Measurements from ENCODE around the gene ST6GALNAC6. TPM values are rescaled to one million over a fixed set of nuclear protein-coding genes. Genes with fewer than 3 reads are reported as not detected.

Gene ST6GALNAC6
- polyA plus RNA-seq, 1 donor from 2014 or later = 44.2 TPM

GRCh38 chr9:127863191-127863621, 36.2 kb downstream of the ST6GALNAC6 start:
- TF ChIP-seq EP300 (conservative IDR thresholded peaks at IDR 0.05; ENCODE audit: poor library complexity, severe bottlenecking) (no peak), SMC3 (conservative IDR thresholded peaks at IDR 0.05; ENCODE audit: poor library complexity) (no peak), REST (IDR thresholded peaks at IDR 0.05; ENCODE audit: borderline replicate concordance) (no peak), MXI1 (conservative IDR thresholded peaks at IDR 0.05; ENCODE audit: poor library complexity, severe bottlenecking) (no peak), TAF1 (IDR thresholded peaks at IDR 0.05; ENCODE audit: low read depth) (no peak), CTCF (IDR thresholded peaks at IDR 0.05; ENCODE audit: poor library complexity, severe bottlenecking) (no peak), RAD21 (conservative IDR thresholded peaks at IDR 0.05) (no peak), EZH2 (IDR thresholded peaks at IDR 0.05; ENCODE audit: borderline replicate concordance, insufficient read depth, low read length, poor library complexity, severe bottlenecking) (no peak), POLR2AphosphoS5 (IDR thresholded peaks at IDR 0.05) (no peak)
- no peaks in the 10 kb centered on the region for H4K20me1 ChIP-seq (ENCODE audit: insufficient read depth)
- H3K27me3 ChIP-seq (ENCODE audit: insufficient read depth, low read depth, low read length) = no peaks in the 10 kb centered on the region
- no peaks in the 10 kb centered on the region for H3K9me3 ChIP-seq (ENCODE audit: low read length)
- no peak overlapping the region for H3K4me3 ChIP-seq (ENCODE audit: low read length)
- no peaks in the 10 kb centered on the region for H3F3A ChIP-seq (ENCODE audit: insufficient read depth, low read length, poor library complexity, severe bottlenecking)
- H3K79me2 ChIP-seq (replicated peaks; ENCODE audit: insufficient read depth, low read length) = no peaks in the 10 kb centered on the region
- no peaks in the 10 kb centered on the region for H3K9me2 ChIP-seq (ENCODE audit: insufficient read depth, low read length)
- no peak overlapping the region for H3K27ac ChIP-seq (ENCODE audit: low read length)
- no peak overlapping the region for H3K4me2 ChIP-seq (ENCODE audit: low read length)
- H2AFZ ChIP-seq (ENCODE audit: low read depth, low read length) = no peak overlapping the region
- H3K36me3 ChIP-seq (ENCODE audit: insufficient read depth, low read length) = no peaks in the 10 kb centered on the region
- no peak overlapping the region for H3K9ac ChIP-seq (ENCODE audit: low read length)

GRCh38 chr9:127862075-127863011, 37.1 kb downstream of the ST6GALNAC6 start:
- no peak overlapping the region for H3K27ac ChIP-seq (ENCODE audit: low read length)
- no peak overlapping the region for H3K4me3 ChIP-seq (ENCODE audit: low read length)
- no peaks in the 10 kb centered on the region for H4K20me1 ChIP-seq (ENCODE audit: insufficient read depth)
- no peak overlapping the region for H2AFZ ChIP-seq (ENCODE audit: low read depth, low read length)
- H3K9me3 ChIP-seq (ENCODE audit: low read length) = no peaks in the 10 kb centered on the region
- no peaks in the 10 kb centered on the region for H3K27me3 ChIP-seq (ENCODE audit: insufficient read depth, low read depth, low read length)
- no peaks in the 10 kb centered on the region for H3K9me2 ChIP-seq (ENCODE audit: insufficient read depth, low read length)
- TF ChIP-seq REST (IDR thresholded peaks at IDR 0.05; ENCODE audit: borderline replicate concordance) = no peak
- TF ChIP-seq RAD21 (conservative IDR thresholded peaks at IDR 0.05) = no peak
- TF ChIP-seq TAF1 (IDR thresholded peaks at IDR 0.05; ENCODE audit: low read depth) = no peak
- TF ChIP-seq POLR2AphosphoS5 (IDR thresholded peaks at IDR 0.05) = no peak
- no peak for TF ChIP-seq SMC3 (conservative IDR thresholded peaks at IDR 0.05; ENCODE audit: poor library complexity)
- TF ChIP-seq EP300 (conservative IDR thresholded peaks at IDR 0.05; ENCODE audit: poor library complexity, severe bottlenecking) = no peak
- TF ChIP-seq EZH2 (IDR thresholded peaks at IDR 0.05; ENCODE audit: borderline replicate concordance, insufficient read depth, low read length, poor library complexity, severe bottlenecking) = no peak
- TF ChIP-seq MXI1 (conservative IDR thresholded peaks at IDR 0.05; ENCODE audit: poor library complexity, severe bottlenecking) = no peak
- no peak for TF ChIP-seq CTCF (IDR thresholded peaks at IDR 0.05; ENCODE audit: poor library complexity, severe bottlenecking)
- H3K36me3 ChIP-seq (ENCODE audit: insufficient read depth, low read length) = no peaks in the 10 kb centered on the region
- H3K4me2 ChIP-seq (ENCODE audit: low read length) = no peak overlapping the region
- H3K79me2 ChIP-seq (replicated peaks; ENCODE audit: insufficient read depth, low read length) = no peaks in the 10 kb centered on the region
- no peaks in the 10 kb centered on the region for H3F3A ChIP-seq (ENCODE audit: insufficient read depth, low read length, poor library complexity, severe bottlenecking)
- H3K9ac ChIP-seq (ENCODE audit: low read length) = no peak overlapping the region

All from neural cell (in vitro differentiated cells).